ENCODE data around the gene ILKAP. TPM values are rescaled to one million over a fixed set of nuclear protein-coding genes. Genes with fewer than 3 reads are reported as not detected.
A peak's percentile ranks its signal among the peaks of the same experiment; 100 is the strongest.

Gene ILKAP
- total RNA-seq, 1 experiment from 2014 or later = 49.9 TPM

DNA sequence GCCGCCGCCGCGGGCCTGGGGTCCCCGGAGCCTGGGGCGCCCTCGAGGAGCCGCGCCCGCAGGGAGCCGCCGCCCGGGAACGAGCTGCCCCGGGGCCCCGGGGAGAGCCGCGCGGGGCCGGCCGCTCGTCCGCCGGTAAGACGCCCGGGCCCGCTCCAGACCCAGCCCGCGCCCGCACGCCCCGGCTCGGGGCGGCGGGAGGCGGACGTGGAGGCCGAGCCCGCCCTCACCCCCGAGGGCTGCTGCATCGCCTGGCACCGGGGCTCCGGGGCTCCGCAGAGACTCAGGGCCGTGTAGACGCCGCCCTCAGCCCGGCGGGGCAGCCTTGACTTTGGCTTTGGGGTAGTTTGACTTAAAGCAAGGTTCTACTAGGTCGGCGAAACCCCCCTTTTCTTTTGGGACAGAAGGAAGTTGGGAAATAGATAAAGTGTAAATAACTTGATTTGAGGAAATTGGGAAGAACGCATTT is 44.4 kb downstream of the ILKAP start:
- TF ChIP-seq, protein P1, sequence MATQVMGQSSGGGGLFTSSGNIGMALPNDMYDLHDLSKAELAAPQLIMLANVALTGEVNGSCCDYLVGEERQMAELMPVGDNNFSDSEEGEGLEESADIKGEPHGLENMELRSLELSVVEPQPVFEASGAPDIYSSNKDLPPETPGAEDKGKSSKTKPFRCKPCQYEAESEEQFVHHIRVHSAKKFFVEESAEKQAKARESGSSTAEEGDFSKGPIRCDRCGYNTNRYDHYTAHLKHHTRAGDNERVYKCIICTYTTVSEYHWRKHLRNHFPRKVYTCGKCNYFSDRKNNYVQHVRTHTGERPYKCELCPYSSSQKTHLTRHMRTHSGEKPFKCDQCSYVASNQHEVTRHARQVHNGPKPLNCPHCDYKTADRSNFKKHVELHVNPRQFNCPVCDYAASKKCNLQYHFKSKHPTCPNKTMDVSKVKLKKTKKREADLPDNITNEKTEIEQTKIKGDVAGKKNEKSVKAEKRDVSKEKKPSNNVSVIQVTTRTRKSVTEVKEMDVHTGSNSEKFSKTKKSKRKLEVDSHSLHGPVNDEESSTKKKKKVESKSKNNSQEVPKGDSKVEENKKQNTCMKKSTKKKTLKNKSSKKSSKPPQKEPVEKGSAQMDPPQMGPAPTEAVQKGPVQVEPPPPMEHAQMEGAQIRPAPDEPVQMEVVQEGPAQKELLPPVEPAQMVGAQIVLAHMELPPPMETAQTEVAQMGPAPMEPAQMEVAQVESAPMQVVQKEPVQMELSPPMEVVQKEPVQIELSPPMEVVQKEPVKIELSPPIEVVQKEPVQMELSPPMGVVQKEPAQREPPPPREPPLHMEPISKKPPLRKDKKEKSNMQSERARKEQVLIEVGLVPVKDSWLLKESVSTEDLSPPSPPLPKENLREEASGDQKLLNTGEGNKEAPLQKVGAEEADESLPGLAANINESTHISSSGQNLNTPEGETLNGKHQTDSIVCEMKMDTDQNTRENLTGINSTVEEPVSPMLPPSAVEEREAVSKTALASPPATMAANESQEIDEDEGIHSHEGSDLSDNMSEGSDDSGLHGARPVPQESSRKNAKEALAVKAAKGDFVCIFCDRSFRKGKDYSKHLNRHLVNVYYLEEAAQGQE (IDR thresholded peaks at IDR 0.05; ENCODE audit: insufficient read depth in 1 of 2, low read depth in 2 of 2, low read length in 1 of 2) = no peak
- TF ChIP-seq, protein P2, sequence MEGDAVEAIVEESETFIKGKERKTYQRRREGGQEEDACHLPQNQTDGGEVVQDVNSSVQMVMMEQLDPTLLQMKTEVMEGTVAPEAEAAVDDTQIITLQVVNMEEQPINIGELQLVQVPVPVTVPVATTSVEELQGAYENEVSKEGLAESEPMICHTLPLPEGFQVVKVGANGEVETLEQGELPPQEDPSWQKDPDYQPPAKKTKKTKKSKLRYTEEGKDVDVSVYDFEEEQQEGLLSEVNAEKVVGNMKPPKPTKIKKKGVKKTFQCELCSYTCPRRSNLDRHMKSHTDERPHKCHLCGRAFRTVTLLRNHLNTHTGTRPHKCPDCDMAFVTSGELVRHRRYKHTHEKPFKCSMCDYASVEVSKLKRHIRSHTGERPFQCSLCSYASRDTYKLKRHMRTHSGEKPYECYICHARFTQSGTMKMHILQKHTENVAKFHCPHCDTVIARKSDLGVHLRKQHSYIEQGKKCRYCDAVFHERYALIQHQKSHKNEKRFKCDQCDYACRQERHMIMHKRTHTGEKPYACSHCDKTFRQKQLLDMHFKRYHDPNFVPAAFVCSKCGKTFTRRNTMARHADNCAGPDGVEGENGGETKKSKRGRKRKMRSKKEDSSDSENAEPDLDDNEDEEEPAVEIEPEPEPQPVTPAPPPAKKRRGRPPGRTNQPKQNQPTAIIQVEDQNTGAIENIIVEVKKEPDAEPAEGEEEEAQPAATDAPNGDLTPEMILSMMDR (IDR thresholded peaks at IDR 0.05) = peak; percentile 27
- Histone ChIP-seq H3K27ac (ENCODE audit: low read length) (0 out of 2 replicates have a peak overlapping the region, but pooled peaks have one; percentile 29), H3K36me3 (ENCODE audit: control insufficient read depth, insufficient read depth, low read length) (no peaks in the 10 kb centered on the region), H3K4me1 (ENCODE audit: control insufficient read depth, insufficient read depth, low read length) (peaks cover 7% of the 10 kb centered on the region), H3K9me3 (ENCODE audit: control insufficient read depth, insufficient read depth, low read depth, low read length) (no peaks in the 10 kb centered on the region), H3K4me3 (ENCODE audit: low read depth in 2 of 2, low read length in 2 of 2) (peak overlapping the region; percentile 45 to 63), H3K27me3 (ENCODE audit: control insufficient read depth, insufficient read depth, low read length) (no peaks in the 10 kb centered on the region)
- intact Hi-C loops (cut with micrococcal nuclease; ENCODE audit: unreplicated experiment) (no loop called here), in situ Hi-C loops (cut with HindIII; ENCODE audit: low pct_unique_long_range_greater_than_20kb, low sequenced_read_pairs) (no loop called here)
- ChIA-PET POLR2A (no interaction called here), CTCF (interaction anchor here (0.7 kb wide), 1 partner anchor 32 kb away, joined by 3 read pairs; no protein-coding TSS in a partner anchor)
- DNase-seq (ENCODE audit: low read depth, low spot score) (no peak), ATAC-seq (peak; percentile 68)
- no TSS peak for BruUV-seq (replicated peaks)

DNA sequence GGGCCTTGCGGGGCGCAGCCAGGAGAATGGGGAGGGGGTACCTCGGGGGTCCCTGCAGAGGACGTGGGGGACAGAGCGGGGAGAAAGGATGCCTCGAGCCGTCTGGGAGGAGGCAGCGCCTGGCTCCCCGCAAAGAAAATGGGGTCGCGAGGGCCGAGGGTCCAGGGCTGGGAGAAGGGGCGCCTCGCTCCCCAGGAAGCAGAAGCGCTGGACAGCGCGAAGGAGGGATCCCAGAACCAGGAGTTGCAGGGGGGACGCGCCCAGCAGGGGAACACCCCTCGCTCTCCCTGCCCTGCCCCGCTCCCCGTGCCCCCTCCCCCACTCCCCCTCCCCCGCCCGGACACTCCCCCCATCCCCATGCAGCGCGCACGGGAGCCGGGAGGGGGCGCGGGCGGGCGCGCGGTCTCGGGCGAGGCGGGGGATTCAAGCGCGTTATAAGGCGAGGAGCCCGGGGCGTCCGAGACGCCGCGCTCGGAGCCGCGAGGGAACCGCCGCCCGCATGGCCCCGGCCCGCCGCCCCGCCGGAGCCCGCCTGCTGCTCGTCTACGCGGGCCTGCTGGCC is 44.9 kb downstream of the ILKAP start, which contains the start of gene ERFE:
Gene ERFE, plus strand, starts transcription at position 462 of the 562 bp plus-strand sequence. Its CDS starts 38 bp downstream, at position 500.
- no TSS peak for BruUV-seq (replicated peaks)
- in situ Hi-C loops (cut with HindIII; ENCODE audit: low pct_unique_long_range_greater_than_20kb, low sequenced_read_pairs) = no loop called here
- Histone ChIP-seq H3K9me3 (ENCODE audit: control insufficient read depth, insufficient read depth, low read depth, low read length) (no peaks in the 10 kb centered on the region), H3K27me3 (ENCODE audit: control insufficient read depth, insufficient read depth, low read length) (no peaks in the 10 kb centered on the region), H3K4me1 (ENCODE audit: control insufficient read depth, insufficient read depth, low read length) (peaks cover 7% of the 10 kb centered on the region), H3K4me3 (ENCODE audit: low read depth in 2 of 2, low read length in 2 of 2) (peak within 1 kb of the TSS; percentile 45 to 63), H3K36me3 (ENCODE audit: control insufficient read depth, insufficient read depth, low read length) (no peaks in the 10 kb centered on the region), H3K27ac (ENCODE audit: low read length) (0 out of 2 replicates have a peak within 1 kb of the TSS, but pooled peaks have one; percentile 29)
- intact Hi-C loops (cut with micrococcal nuclease; ENCODE audit: unreplicated experiment) = no loop called here
- ATAC-seq (peak; percentile 79), DNase-seq (ENCODE audit: low read depth, low spot score) (no peak)
- TF ChIP-seq TCF7L2 (IDR thresholded peaks at IDR 0.05; ENCODE audit: low read depth, low read length) (no peak), SIN3A (IDR thresholded peaks at IDR 0.05; ENCODE audit: borderline replicate concordance, insufficient read depth, low read depth, low read length) (no peak), POLR2AphosphoS5 (IDR thresholded peaks at IDR 0.05; ENCODE audit: low read depth, low read length) (no peak)
- TF ChIP-seq, protein P1 (IDR thresholded peaks at IDR 0.05; ENCODE audit: insufficient read depth in 1 of 2, low read depth in 2 of 2, low read length in 1 of 2) = no peak
- TF ChIP-seq, protein P2 (IDR thresholded peaks at IDR 0.05) = peak; percentile 89
- CTCF ChIA-PET = no interaction called here
- POLR2A ChIA-PET = no interaction called here

All from Panc1 (cell line).